WERI-Rb-1 (cell line): Measurements from ENCODE around the gene COL20A1.

ENCODE experiments used
- DNase-seq: peaks from one replicate; pipeline ENCODE4 v3.0.0-alpha.2; 2020
- H3K27ac ChIP-seq: fragments of 250-450 bp; sonication (Bioruptor Pico); 2 replicates; pipeline ENCODE4 v1.5.1; 2020; ENCODE audit warnings: mild to moderate bottlenecking, moderate library complexity
- H3K27me3 ChIP-seq: fragments of 250-450 bp; sonication (Bioruptor Pico); 2 replicates; pipeline ENCODE4 v1.5.1; 2021; ENCODE audit warnings: mild to moderate bottlenecking, low read depth, moderate library complexity; ENCODE audit not compliant: insufficient read depth, severe bottlenecking
- H3K36me3 ChIP-seq: fragments of 250-450 bp; sonication (Bioruptor Pico); 2 replicates; pipeline ENCODE4 v1.5.1; 2020; ENCODE audit warnings: mild to moderate bottlenecking, moderate library complexity
- H3K4me3 ChIP-seq: 2 replicates; pipeline ENCODE4 v1.5.1; 2011; ENCODE audit warnings: low read depth, mild to moderate bottlenecking, control low read depth, low read length
- H3K9me3 ChIP-seq: fragments of 250-450 bp; sonication (Bioruptor Pico); 2 replicates; pipeline ENCODE4 v1.5.1; 2021; ENCODE audit warnings: mild to moderate bottlenecking, moderate library complexity; ENCODE audit not compliant: severe bottlenecking
- CTCF ChIP-seq: IDR thresholded peaks from 2 replicates; pipeline ENCODE4 v1.5.1; 2011; ENCODE audit warnings: low read depth, mild to moderate bottlenecking, control low read depth, inconsistent platforms, low read length

Gene COL20A1

GRCh38 chr20:63342561-63343459 lies 49.8 kb downstream of the COL20A1 start:
- Histone ChIP-seq H3K9me3 (no peaks in the 10 kb centered on the region), H3K36me3 (no peaks in the 10 kb centered on the region), H3K27me3 (no peaks in the 10 kb centered on the region), H3K27ac (no peak overlapping the region), H3K4me3 (no peak overlapping the region)
- DNase-seq = no peak
- TF ChIP-seq CTCF = no peak

GRCh38 chr20:63343460-63344445 lies 50.8 kb downstream of the COL20A1 start:
- Histone ChIP-seq H3K4me3 (no peak overlapping the region), H3K27me3 (no peaks in the 10 kb centered on the region), H3K27ac (no peak overlapping the region), H3K9me3 (no peaks in the 10 kb centered on the region), H3K36me3 (no peaks in the 10 kb centered on the region)
- no peak for TF ChIP-seq CTCF
- no peak for DNase-seq

- Histone ChIP-seq H3K4me3 (no peak overlapping the region), H3K36me3 (no peaks in the 10 kb centered on the region), H3K27me3 (no peaks in the 10 kb centered on the region), H3K27ac (no peak overlapping the region), H3K9me3 (no peaks in the 10 kb centered on the region)
- DNase-seq = no peak
- TF ChIP-seq CTCF = no peak
Measured at GRCh38 chr20:63344616-63345327, 51.8 kb downstream of the COL20A1 start.

GRCh38 chr20:63345328-63346100 lies 52.5 kb downstream of the COL20A1 start:
- H3K36me3 ChIP-seq = no peaks in the 10 kb centered on the region
- H3K27ac ChIP-seq = no peak overlapping the region
- no peaks in the 10 kb centered on the region for H3K9me3 ChIP-seq
- TF ChIP-seq CTCF = no peak
- DNase-seq = no peak
- H3K4me3 ChIP-seq = no peak overlapping the region
- no peaks in the 10 kb centered on the region for H3K27me3 ChIP-seq
